ENCODE measurements around the gene RAB23.
"Not testable (repeated sequence)": the region's sequence is repeated elsewhere in the genome, so short reads cannot be mapped to it uniquely, and the experiment has no call there.

RAB23 gene

DNA sequence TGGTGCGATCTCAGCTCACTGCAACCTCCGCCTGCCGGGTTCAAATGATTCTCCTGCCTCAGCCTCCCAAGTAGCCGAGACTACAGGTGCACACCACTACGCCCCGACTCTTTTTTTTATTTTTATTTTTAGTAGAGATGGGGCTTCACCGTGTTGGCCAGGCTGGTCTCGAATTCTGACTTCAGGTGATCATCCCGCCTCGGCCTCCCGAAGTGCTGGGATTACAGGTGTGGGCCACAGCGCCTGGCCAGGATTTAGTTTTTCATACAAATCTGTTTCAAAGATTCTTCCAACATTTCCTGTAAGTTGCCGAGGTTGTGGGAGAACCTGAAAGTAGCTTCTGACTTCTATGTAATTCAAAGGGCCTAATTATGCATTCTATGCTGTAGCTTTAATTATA lies 21.4 kb upstream of the RAB23 start:
- not testable (repeated sequence) for DNase-seq (ENCODE audit: extremely low read depth in 1 of 2, low read depth in 1 of 2)

DNA sequence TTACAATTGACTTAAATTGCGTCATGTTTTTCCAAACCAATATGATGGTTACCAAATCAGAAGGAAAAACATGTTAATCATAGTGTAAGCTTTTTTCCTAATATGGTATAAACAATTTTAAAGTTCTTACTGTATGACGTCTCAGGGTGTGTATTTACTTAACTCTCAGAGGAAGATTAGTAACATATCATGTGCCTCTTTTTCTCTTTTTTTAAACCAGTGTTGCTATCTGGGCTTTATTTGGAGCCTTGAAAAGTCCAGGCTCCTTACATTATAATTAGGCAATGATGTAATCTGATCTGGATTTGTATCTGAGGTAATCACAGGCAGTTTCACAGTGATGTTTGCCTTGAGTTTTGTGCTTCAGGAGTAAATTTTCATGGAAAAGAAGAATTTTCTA lies 20.4 kb upstream of the RAB23 start:
- no peak for DNase-seq (ENCODE audit: extremely low read depth in 1 of 2, low read depth in 1 of 2)

DNA sequence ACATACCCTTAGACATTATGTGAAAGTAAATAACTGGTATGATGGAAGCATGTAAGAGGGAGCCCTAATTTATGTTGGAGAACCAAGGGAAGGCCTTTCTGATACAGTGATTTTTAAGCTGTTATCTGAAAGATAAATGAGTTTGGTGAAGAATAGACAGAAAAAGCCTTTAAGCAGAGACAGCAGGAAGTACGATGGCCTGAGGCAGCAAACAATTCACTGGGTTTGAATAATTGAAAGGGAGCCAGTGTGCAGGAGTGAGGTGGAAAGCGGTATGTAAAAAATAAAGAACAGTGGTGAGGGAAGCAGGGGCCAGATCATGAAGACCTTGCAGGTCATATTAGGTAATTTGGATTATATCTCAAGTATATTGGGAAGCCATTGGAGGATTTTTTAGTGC lies 4.1 kb upstream of the RAB23 start:
- no peak for DNase-seq (ENCODE audit: extremely low read depth in 1 of 2, low read depth in 1 of 2)

DNA sequence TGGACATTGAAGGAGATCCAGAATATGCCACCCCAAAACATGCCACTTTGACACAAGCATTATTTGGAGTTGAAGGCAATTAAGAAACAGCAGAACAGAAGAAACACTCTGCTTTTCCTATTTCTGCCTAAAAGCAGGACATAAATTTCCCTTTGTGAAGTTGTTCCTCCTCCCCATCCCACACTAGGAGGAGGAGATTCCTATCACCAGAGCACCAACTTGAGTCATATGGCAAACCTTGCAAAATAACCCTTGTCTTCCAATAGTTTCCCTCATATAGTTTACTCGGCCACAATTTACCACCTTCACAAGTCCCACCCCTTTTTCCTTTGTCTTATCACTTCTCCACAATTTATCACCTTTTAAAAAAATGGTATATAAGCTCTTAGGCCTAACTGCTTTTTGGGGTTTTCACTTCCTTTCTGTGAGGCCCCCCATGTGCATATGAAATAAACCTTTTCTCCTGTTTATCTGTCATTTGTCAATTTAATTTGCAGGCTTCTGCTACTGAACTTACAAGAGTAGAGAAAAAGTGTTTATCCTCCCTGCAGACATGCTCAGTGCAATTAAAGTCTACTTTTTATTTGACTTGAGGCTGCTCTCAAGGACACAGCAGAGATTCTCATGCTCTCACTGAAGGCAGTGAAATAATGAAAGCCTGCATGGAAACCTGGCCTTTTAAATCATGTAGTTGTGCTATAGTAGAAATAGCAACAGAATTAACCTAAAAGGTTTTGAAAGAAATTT lies 2.8 kb upstream of the RAB23 start:
- no peak for DNase-seq (ENCODE audit: extremely low read depth in 1 of 2, low read depth in 1 of 2)

DNA sequence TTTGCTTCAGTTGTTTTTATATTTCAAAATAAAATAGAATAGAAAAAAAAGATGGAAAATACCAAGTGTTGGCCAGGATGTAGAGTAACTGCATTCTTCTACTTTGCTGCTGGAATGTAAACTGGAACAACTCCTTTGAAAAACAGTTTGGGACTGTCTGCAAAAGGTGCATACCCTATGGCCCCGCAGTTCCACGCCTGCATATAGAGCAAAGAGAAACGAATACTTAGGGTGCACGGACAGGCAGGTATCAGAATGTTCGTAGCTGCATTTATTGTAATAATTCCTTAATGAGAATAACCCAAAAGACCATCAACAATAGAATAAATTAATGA lies 603 bp upstream of the RAB23 start:
- DNase-seq (ENCODE audit: extremely low read depth in 1 of 2, low read depth in 1 of 2) = no peak

- DNase-seq (ENCODE audit: extremely low read depth in 1 of 2, low read depth in 1 of 2) = peak; percentile 3 to 37
Measured at GRCh38 chr6:57221191-57221935, 744 bp downstream of the RAB23 start.

DNA sequence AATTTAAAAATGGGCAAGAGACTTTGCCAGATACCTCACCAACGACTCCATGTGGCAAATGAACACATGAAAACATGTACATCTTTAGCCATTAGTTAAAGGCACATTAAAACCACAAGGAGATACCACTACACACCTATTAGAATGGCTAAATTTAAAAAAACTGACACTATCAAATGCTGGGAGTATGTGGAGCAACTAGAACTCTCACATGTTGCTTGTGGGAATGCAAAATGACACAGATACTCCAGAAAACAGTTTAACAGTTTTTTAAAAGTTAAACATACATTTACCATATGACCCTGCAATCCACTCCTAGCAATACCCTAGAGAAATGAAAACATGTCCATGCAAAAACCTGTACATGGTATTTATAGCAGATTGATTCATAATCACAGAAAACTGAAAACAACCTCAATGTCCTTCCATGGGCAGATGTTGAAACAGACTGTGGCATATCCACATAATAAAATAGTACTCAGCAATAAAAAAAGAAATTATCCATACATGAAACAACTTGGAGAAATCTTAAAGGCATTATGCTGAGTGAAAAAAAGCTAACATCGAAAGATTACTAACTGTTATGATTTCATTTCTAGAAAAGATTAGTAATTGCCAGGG lies 1.9 kb downstream of the RAB23 start:
- DNase-seq (ENCODE audit: extremely low read depth in 1 of 2, low read depth in 1 of 2) = no peak

GRCh38 chr6:57217270-57217669 lies 4.8 kb downstream of the RAB23 start:
- DNase-seq (ENCODE audit: extremely low read depth in 1 of 2, low read depth in 1 of 2) = no peak

- no peak for DNase-seq (ENCODE audit: extremely low read depth in 1 of 2, low read depth in 1 of 2)
Measured at GRCh38 chr6:57216235-57217101, 5.6 kb downstream of the RAB23 start.

DNA sequence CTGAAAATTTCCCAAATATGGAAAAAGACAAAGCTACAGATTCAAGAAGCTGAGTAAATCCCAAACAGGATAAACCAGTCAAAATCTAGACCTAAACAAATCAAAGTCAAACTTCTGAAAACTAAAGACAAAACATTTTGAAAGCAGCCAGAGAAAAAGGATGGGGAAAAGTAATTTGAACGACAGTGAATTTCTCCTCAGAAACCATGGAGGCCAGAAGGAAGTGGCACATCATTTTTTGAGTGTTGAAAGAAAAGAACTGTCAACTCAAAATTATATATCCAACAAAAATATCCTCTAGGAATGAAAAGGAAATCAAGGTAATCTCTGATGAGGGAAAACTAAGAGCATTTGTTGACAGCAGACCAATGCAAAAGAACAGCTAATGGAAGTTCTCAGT lies 6.8 kb downstream of the RAB23 start:
- no peak for DNase-seq (ENCODE audit: extremely low read depth in 1 of 2, low read depth in 1 of 2)

DNA sequence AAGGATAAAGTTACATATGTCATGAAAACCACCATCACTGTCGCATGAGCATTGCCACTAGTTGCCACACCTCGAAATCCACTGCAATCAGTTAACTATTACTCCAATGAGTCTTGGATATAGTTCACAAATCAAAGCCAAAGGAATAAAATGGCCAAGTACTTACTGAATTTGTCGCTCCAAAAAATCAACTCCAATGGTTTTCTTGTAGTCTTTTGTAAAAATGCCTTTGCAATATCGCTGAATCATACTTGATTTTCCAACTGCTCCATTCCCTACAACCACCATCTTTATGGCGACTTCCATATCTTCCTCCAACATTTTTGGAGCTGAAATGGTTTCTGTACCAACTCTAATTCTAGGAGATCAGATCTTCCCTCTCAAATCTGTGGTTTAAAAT lies 12.0 kb downstream of the RAB23 start:
- no peak for DNase-seq (ENCODE audit: extremely low read depth in 1 of 2, low read depth in 1 of 2)

DNA sequence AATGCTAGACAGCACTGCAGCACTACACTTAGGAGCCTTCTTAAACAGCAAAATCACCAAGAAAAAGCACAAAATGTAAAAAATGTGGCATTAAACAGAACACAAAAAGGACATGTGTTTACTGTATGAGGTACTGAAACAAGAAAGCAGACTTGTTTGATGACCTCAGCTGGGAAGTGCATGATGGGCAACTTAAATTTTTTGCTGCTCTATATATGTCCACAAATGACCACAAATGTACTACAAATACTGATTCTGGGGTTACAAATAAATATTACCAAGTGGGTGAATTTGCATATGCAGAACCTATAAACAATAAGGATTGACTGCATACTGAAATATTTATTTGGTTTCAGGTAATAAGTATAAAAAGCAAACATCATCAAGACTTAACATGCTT lies 13.1 kb downstream of the RAB23 start:
- no peak for DNase-seq (ENCODE audit: extremely low read depth in 1 of 2, low read depth in 1 of 2)

- no peak for DNase-seq (ENCODE audit: extremely low read depth in 1 of 2, low read depth in 1 of 2)
Measured at GRCh38 chr6:57207872-57208271, 14.2 kb downstream of the RAB23 start.

- DNase-seq (ENCODE audit: extremely low read depth in 1 of 2, low read depth in 1 of 2) = no peak
Measured at GRCh38 chr6:57207141-57207540, 15.0 kb downstream of the RAB23 start.

DNA sequence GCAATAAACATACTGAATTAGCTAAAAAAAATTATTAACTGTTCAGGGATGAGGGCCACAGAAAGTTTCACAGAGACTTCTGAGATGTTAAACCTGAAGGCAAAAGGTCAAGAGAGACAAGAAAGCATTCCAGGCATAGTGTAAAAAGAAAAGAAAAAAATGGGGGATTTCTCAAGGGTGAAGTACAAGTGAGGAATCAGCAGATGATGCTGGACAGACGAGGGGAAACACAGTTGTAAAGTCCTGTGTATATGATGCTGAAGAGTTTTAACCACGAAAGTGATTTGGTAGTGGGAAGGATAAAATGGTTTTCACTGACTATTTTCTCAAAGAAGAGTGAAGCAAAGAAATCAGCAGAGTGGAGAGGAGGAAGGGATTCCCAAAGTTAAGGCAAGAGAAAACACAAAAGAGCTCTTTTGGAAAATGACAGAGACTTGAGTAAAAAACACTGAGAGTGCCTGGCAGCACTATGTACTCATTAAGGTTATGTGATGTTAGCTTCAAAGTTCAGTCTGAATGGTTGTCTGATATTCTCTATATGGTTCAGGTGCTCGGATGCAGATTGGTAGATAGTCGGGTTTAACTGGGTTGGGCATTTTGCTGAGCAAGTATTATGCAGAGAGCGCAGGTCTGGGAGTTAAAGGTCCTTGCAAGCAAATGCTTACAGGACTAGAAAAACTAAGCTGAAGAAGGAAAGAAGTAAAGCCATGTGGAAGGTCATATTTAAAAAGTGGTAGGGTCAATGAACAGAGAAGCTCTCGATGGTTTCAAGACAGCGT lies 16.4 kb downstream of the RAB23 start:
- no peak for DNase-seq (ENCODE audit: extremely low read depth in 1 of 2, low read depth in 1 of 2)

DNA sequence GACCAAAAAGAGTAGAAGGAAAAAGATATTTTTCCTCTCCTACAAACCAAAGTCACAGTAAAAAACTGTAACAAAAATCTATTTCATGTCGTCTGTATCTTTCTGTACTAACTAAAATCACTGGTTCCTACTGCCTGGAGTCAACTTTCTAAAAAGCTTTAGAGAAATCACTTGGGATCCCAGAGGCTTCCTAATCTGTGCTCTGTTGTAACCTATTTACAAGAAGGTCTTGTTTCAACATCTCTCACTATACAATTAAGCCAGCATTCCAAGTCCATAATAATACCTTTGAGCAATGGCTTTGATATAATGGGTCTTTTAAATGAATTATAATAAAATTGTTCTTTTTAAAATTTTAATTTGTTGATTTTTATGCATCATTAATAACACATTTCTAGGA lies 20.4 kb downstream of the RAB23 start:
- no peak for DNase-seq (ENCODE audit: extremely low read depth in 1 of 2, low read depth in 1 of 2)

GRCh38 chr6:57198926-57199636 lies 23.0 kb downstream of the RAB23 start:
- no peak for DNase-seq (ENCODE audit: extremely low read depth in 1 of 2, low read depth in 1 of 2)

GRCh38 chr6:57195457-57195856 lies 26.6 kb downstream of the RAB23 start:
- no peak for DNase-seq (ENCODE audit: extremely low read depth in 1 of 2, low read depth in 1 of 2)

DNA sequence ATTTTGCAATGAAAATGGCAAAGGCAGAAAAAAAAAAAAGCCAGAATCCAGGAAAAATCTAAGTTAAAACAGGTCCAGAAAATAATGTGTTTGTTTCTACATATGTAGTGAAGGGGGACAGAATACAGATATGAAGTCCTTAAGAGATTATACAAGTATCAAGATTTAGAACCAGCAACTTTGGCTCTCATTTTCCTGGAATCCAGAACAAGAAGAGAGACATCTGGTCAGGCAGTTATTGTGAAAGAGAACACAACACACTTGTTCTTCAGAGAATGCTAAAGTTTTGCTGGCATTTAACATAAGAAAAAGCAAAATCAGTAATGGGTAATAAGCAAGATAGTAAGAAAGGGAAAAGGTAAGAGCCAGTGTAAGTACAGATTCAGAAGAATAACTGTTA lies 28.9 kb downstream of the RAB23 start:
- no peak for DNase-seq (ENCODE audit: extremely low read depth in 1 of 2, low read depth in 1 of 2)

- no peak for DNase-seq (ENCODE audit: extremely low read depth in 1 of 2, low read depth in 1 of 2)
Measured at GRCh38 chr6:57190140-57190539, 32.0 kb downstream of the RAB23 start.
